H9 (cell line): Measurements from ENCODE around the gene NKAIN2. TPM values are rescaled to one million over a fixed set of nuclear protein-coding genes. Genes with fewer than 3 reads are reported as not detected.

Experiments
- DNase-seq: peaks from one replicate; pipeline ENCODE4 v3.0.0-alpha.2; 2017
- H2AFZ ChIP-seq: one replicate; pipeline ENCODE4 v1.6.1; 2013; ENCODE audit warnings: mild to moderate bottlenecking, low read length, control low read depth, moderate library complexity
- H2AK5ac ChIP-seq: 2 replicates; pipeline ENCODE4 v1.6.1; 2013; ENCODE audit warnings: low read length, control low read depth, mixed read lengths; ENCODE audit not compliant: insufficient read length
- H2BK120ac ChIP-seq: one replicate; pipeline ENCODE4 v1.6.1; 2013; ENCODE audit warnings: low read depth, mild to moderate bottlenecking, low read length, control low read depth, inconsistent platforms; ENCODE audit not compliant: poor library complexity, severe bottlenecking
- H2BK12ac ChIP-seq: 2 replicates; pipeline ENCODE4 v1.6.1; 2013; ENCODE audit warnings: low read length, control low read depth, mixed read lengths, low read depth; ENCODE audit not compliant: insufficient read length
- H2BK15ac ChIP-seq: 2 replicates; pipeline ENCODE4 v1.6.1; 2013; ENCODE audit warnings: low read depth, low read length, control low read depth
- H2BK20ac ChIP-seq: one replicate; pipeline ENCODE4 v1.6.1; 2013; ENCODE audit warnings: low read depth, mild to moderate bottlenecking, low read length, control low read depth, inconsistent platforms; ENCODE audit not compliant: poor library complexity, severe bottlenecking
- H2BK5ac ChIP-seq: 2 replicates; pipeline ENCODE4 v1.6.1; 2013; ENCODE audit warnings: low read length, control low read depth, mixed read lengths; ENCODE audit not compliant: insufficient read length
- H3K14ac ChIP-seq: 2 replicates; pipeline ENCODE4 v1.6.1; 2013; ENCODE audit warnings: low read length, control low read depth; ENCODE audit not compliant: insufficient read depth
- H3K18ac ChIP-seq: 2 replicates; pipeline ENCODE4 v1.6.1; 2013; ENCODE audit warnings: low read depth, mild to moderate bottlenecking, mixed read lengths, low read length, control low read depth; ENCODE audit not compliant: insufficient read length
- H3K23ac ChIP-seq: 2 replicates; pipeline ENCODE4 v1.6.1; 2013; ENCODE audit warnings: low read length, control low read depth, mixed read lengths, low read depth; ENCODE audit not compliant: insufficient read length
- H3K23me2 ChIP-seq: 2 replicates; pipeline ENCODE4 v1.6.1; 2013; ENCODE audit warnings: low read depth, mild to moderate bottlenecking, mixed read lengths, low read length, control low read depth; ENCODE audit not compliant: insufficient read length, poor library complexity, severe bottlenecking
- H3K27ac ChIP-seq: 2 replicates; pipeline ENCODE4 v1.5.1; 2013; ENCODE audit warnings: low read length, control low read depth, mixed read lengths, low read depth; ENCODE audit not compliant: insufficient read length
- H3K27me3 ChIP-seq: 2 replicates; pipeline ENCODE4 v1.6.1; 2013; ENCODE audit warnings: low read length, control low read depth, inconsistent platforms; ENCODE audit not compliant: insufficient read depth
- H3K4ac ChIP-seq: 2 replicates; pipeline ENCODE4 v1.6.1; 2013; ENCODE audit warnings: low read depth, mild to moderate bottlenecking, control low read depth, inconsistent platforms, low read length, moderate library complexity
- H3K4me1 ChIP-seq: 2 replicates; pipeline ENCODE4 v1.6.1; 2013; ENCODE audit warnings: low read length, control low read depth, inconsistent platforms; ENCODE audit not compliant: insufficient read depth
- H3K4me2 ChIP-seq: 2 replicates; pipeline ENCODE4 v1.6.1; 2013; ENCODE audit warnings: low read length, control low read depth, mixed read lengths; ENCODE audit not compliant: insufficient read length, insufficient read depth
- H3K56ac ChIP-seq: 2 replicates; pipeline ENCODE4 v1.6.1; 2013; ENCODE audit warnings: low read depth, mild to moderate bottlenecking, mixed read lengths, low read length, control low read depth; ENCODE audit not compliant: insufficient read length
- H3K79me1 ChIP-seq: 2 replicates; pipeline ENCODE4 v1.6.1; 2013; ENCODE audit warnings: low read depth, mild to moderate bottlenecking, moderate library complexity, low read length, control low read depth, inconsistent platforms; ENCODE audit not compliant: insufficient read depth, poor library complexity, severe bottlenecking
- H3K79me2 ChIP-seq: 2 replicates; pipeline ENCODE4 v1.6.1; 2013; ENCODE audit warnings: low read length, control low read depth, inconsistent platforms; ENCODE audit not compliant: insufficient read depth
- H3K9ac ChIP-seq: 2 replicates; pipeline ENCODE4 v1.6.1; 2013; ENCODE audit warnings: low read length, control low read depth, mixed read lengths; ENCODE audit not compliant: insufficient read length; ENCODE audit errors: extremely low read depth
- H3K9me3 ChIP-seq: one replicate; pipeline ENCODE4 v1.6.1; 2013; ENCODE audit warnings: low read depth, low read length, inconsistent platforms; ENCODE audit not compliant: control insufficient read depth
- H3T11ph ChIP-seq: one replicate; pipeline ENCODE4 v1.6.1; 2013; ENCODE audit warnings: mild to moderate bottlenecking, low read length, control low read depth, inconsistent platforms
- H4K20me1 ChIP-seq: one replicate; pipeline ENCODE4 v1.6.1; 2013; ENCODE audit not compliant: control insufficient read depth, insufficient read length, insufficient read depth
- H4K5ac ChIP-seq: 2 replicates; pipeline ENCODE4 v1.6.1; 2013; ENCODE audit warnings: low read depth, mild to moderate bottlenecking, mixed read lengths, low read length, control low read depth; ENCODE audit not compliant: insufficient read length
- H4K8ac ChIP-seq: replicated peaks from 2 replicates; pipeline ENCODE4 v1.6.1; 2013; ENCODE audit warnings: low read length, control low read depth, mixed read lengths, low read depth; ENCODE audit not compliant: insufficient read length
- H4K91ac ChIP-seq: 2 replicates; pipeline ENCODE4 v1.6.1; 2013; ENCODE audit warnings: low read depth, mild to moderate bottlenecking, moderate library complexity, mixed read lengths, low read length, control low read depth; ENCODE audit not compliant: insufficient read length
- H3K27ac Mint-ChIP-seq, 3 experiments: 2 replicates in 2 of 3; 3 replicates in 1 of 3; pipeline ENCODE4 v1.8.0; 2020 to 2021; ENCODE audit warnings: mixed read lengths in 3 of 3, mild to moderate bottlenecking in 1 of 3, moderate library complexity in 1 of 3
- H3K27me3 Mint-ChIP-seq: 2 replicates; pipeline ENCODE4 v1.8.0; 2021; ENCODE audit warnings: low read depth, mild to moderate bottlenecking, moderate library complexity, mixed read lengths
- H3K36me3 Mint-ChIP-seq, 3 experiments: 2 replicates in 2 of 3; 3 replicates in 1 of 3; pipeline ENCODE4 v1.8.0; 2020 to 2021; ENCODE audit warnings: low read depth in 3 of 3, mixed read lengths in 3 of 3; ENCODE audit not compliant: insufficient read depth in 1 of 3
- H3K4me1 Mint-ChIP-seq, 2 experiments: 2 replicates each; pipeline ENCODE4 v1.8.0; 2020; ENCODE audit warnings: mixed read lengths in 2 of 2
- H3K4me3 Mint-ChIP-seq, 2 experiments: 2 replicates in 1 of 2; 3 replicates in 1 of 2; pipeline ENCODE4 v1.8.0; 2020 to 2021; ENCODE audit warnings: mild to moderate bottlenecking in 2 of 2, mixed read lengths in 2 of 2, moderate library complexity in 1 of 2
- H3K9me3 Mint-ChIP-seq, 2 experiments: 2 replicates in 1 of 2; 3 replicates in 1 of 2; pipeline ENCODE4 v1.8.0; 2020; ENCODE audit warnings: mild to moderate bottlenecking in 2 of 2, mixed read lengths in 2 of 2, moderate library complexity in 1 of 2
- CTCF ChIP-seq: fragments of 200-600 bp; sonication (generic); conservative IDR thresholded peaks from 3 replicates; pipeline ENCODE4 v1.8.0; 2021; ENCODE audit warnings: antibody characterized with exemption, mild to moderate bottlenecking
- WGBS: extraction: QIAGEN DNeasy Blood & Tissue Kit; methylation state at CpG from one replicate; pipeline ENCODE4 v1.1.7; 2013; ENCODE audit warnings: missing lambda C conversion rate, low lambda C conversion rate, mixed read lengths; ENCODE audit not compliant: insufficient read length; ENCODE audit errors: extremely low coverage; 5-methylcytosine and 5-hydroxymethylcytosine counted together
- total RNA-seq: library from RNA; stranded (reverse); gene quantifications from 2 replicates; pipeline ENCODE4 v1.2.1, GENCODE V29; 2021

NKAIN2 gene
- total RNA-seq, 1 experiment from 2014 or later = 0.17 TPM

- H3K36me3 Mint-ChIP-seq = no peaks in the 10 kb centered on the region
Observed at GRCh38 chr6:124282541-124282940, 478.9 kb downstream of the NKAIN2 start.

More at GRCh38 chr6:124282541-124282940, 478.9 kb downstream of the NKAIN2 start:
- Histone ChIP-seq H2BK12ac (no peak overlapping the region), H3T11ph (no peak overlapping the region), H2AFZ (no peak overlapping the region), H3K23ac (no peak overlapping the region), H3K79me1 (no peaks in the 10 kb centered on the region), H3K14ac (no peak overlapping the region), H4K5ac (no peak overlapping the region), H3K4ac (no peak overlapping the region), H3K56ac (no peak overlapping the region), H2BK20ac (no peak overlapping the region), H2BK15ac (no peak overlapping the region), H4K91ac (no peak overlapping the region), H3K4me1 (no peaks in the 10 kb centered on the region), H4K8ac (no peak overlapping the region), H3K27me3 (no peaks in the 10 kb centered on the region), H3K27ac (no peak overlapping the region), H4K20me1 (no peaks in the 10 kb centered on the region), H3K23me2 (no peaks in the 10 kb centered on the region), H3K79me2 (no peaks in the 10 kb centered on the region), H3K9me3 (no peaks in the 10 kb centered on the region), H3K18ac (no peak overlapping the region), H2BK120ac (no peak overlapping the region), H2BK5ac (no peak overlapping the region), H3K9ac (no peak overlapping the region), H3K4me2 (no peak overlapping the region), H2AK5ac (no peak overlapping the region)
- H3K9me3 Mint-ChIP-seq = no peaks in the 10 kb centered on the region
- H3K4me1 Mint-ChIP-seq = no peaks in the 10 kb centered on the region
- DNase-seq = no peak
- H3K27me3 Mint-ChIP-seq = no peaks in the 10 kb centered on the region
- H3K27ac Mint-ChIP-seq = no peak overlapping the region
- H3K4me3 Mint-ChIP-seq = no peak overlapping the region
- WGBS = no CpG with 5 or more reads among the region's 2 CpGs
- TF ChIP-seq CTCF = no peak
